ENCODE measurements around the gene KBTBD13.

The KBTBD13 gene

GRCh38 chr15:65055201-65055870, 21.2 kb upstream of the KBTBD13 start:
- Histone ChIP-seq H3K4me3 (ENCODE audit: low read length) (no peak overlapping the region), H3K27ac (ENCODE audit: low read length) (no peak overlapping the region), H3K36me3 (ENCODE audit: insufficient read depth, low read depth, low read length) (no peaks in the 10 kb centered on the region), H3K9ac (ENCODE audit: low read depth, low read length) (no peak overlapping the region), H3K4me1 (ENCODE audit: insufficient read depth, low read length) (no peaks in the 10 kb centered on the region), H3K27me3 (ENCODE audit: insufficient read depth, low read length) (no peaks in the 10 kb centered on the region), H3K9me3 (ENCODE audit: insufficient read depth, low read depth, low read length) (no peaks in the 10 kb centered on the region)

- Histone ChIP-seq H3K9ac (ENCODE audit: low read depth, low read length) (no peak overlapping the region), H3K4me3 (ENCODE audit: low read length) (no peak overlapping the region), H3K4me1 (ENCODE audit: insufficient read depth, low read length) (no peaks in the 10 kb centered on the region), H3K36me3 (ENCODE audit: insufficient read depth, low read depth, low read length) (no peaks in the 10 kb centered on the region), H3K27me3 (ENCODE audit: insufficient read depth, low read length) (no peaks in the 10 kb centered on the region), H3K9me3 (ENCODE audit: insufficient read depth, low read depth, low read length) (no peaks in the 10 kb centered on the region), H3K27ac (ENCODE audit: low read length) (no peak overlapping the region)
Observed at GRCh38 chr15:65056106-65056505, 20.4 kb upstream of the KBTBD13 start.

- Histone ChIP-seq H3K4me1 (ENCODE audit: insufficient read depth, low read length) (no peaks in the 10 kb centered on the region), H3K36me3 (ENCODE audit: insufficient read depth, low read depth, low read length) (no peaks in the 10 kb centered on the region), H3K9ac (ENCODE audit: low read depth, low read length) (no peak overlapping the region), H3K4me3 (ENCODE audit: low read length) (no peak overlapping the region), H3K27me3 (ENCODE audit: insufficient read depth, low read length) (no peaks in the 10 kb centered on the region), H3K9me3 (ENCODE audit: insufficient read depth, low read depth, low read length) (no peaks in the 10 kb centered on the region), H3K27ac (ENCODE audit: low read length) (no peak overlapping the region)
Observed at GRCh38 chr15:65056868-65057548, 19.5 kb upstream of the KBTBD13 start.

GRCh38 chr15:65057549-65057940, 19.0 kb upstream of the KBTBD13 start:
- Histone ChIP-seq H3K36me3 (ENCODE audit: insufficient read depth, low read depth, low read length) (no peaks in the 10 kb centered on the region), H3K4me3 (ENCODE audit: low read length) (no peak overlapping the region), H3K4me1 (ENCODE audit: insufficient read depth, low read length) (no peaks in the 10 kb centered on the region), H3K27ac (ENCODE audit: low read length) (no peak overlapping the region), H3K27me3 (ENCODE audit: insufficient read depth, low read length) (no peaks in the 10 kb centered on the region), H3K9ac (ENCODE audit: low read depth, low read length) (no peak overlapping the region), H3K9me3 (ENCODE audit: insufficient read depth, low read depth, low read length) (no peaks in the 10 kb centered on the region)

GRCh38 chr15:65058394-65059368, 17.9 kb upstream of the KBTBD13 start:
- Histone ChIP-seq H3K9ac (ENCODE audit: low read depth, low read length) (no peak overlapping the region), H3K4me1 (ENCODE audit: insufficient read depth, low read length) (no peaks in the 10 kb centered on the region), H3K27ac (ENCODE audit: low read length) (no peak overlapping the region), H3K27me3 (ENCODE audit: insufficient read depth, low read length) (no peaks in the 10 kb centered on the region), H3K4me3 (ENCODE audit: low read length) (no peak overlapping the region), H3K36me3 (ENCODE audit: insufficient read depth, low read depth, low read length) (no peaks in the 10 kb centered on the region), H3K9me3 (ENCODE audit: insufficient read depth, low read depth, low read length) (no peaks in the 10 kb centered on the region)

GRCh38 chr15:65059369-65059750, 17.2 kb upstream of the KBTBD13 start:
- H3K27me3 ChIP-seq (ENCODE audit: insufficient read depth, low read length): no peaks in the 10 kb centered on the region
- no peaks in the 10 kb centered on the region for H3K4me1 ChIP-seq (ENCODE audit: insufficient read depth, low read length)
- H3K9me3 ChIP-seq (ENCODE audit: insufficient read depth, low read depth, low read length): no peaks in the 10 kb centered on the region
- H3K27ac ChIP-seq (ENCODE audit: low read length): no peak overlapping the region
- H3K4me3 ChIP-seq (ENCODE audit: low read length): no peak overlapping the region
- H3K36me3 ChIP-seq (ENCODE audit: insufficient read depth, low read depth, low read length): no peaks in the 10 kb centered on the region
- no peak overlapping the region for H3K9ac ChIP-seq (ENCODE audit: low read depth, low read length)

GRCh38 chr15:65059931-65060596, 16.5 kb upstream of the KBTBD13 start:
- Histone ChIP-seq H3K4me3 (ENCODE audit: low read length) (no peak overlapping the region), H3K27me3 (ENCODE audit: insufficient read depth, low read length) (no peaks in the 10 kb centered on the region), H3K36me3 (ENCODE audit: insufficient read depth, low read depth, low read length) (no peaks in the 10 kb centered on the region), H3K27ac (ENCODE audit: low read length) (no peak overlapping the region), H3K9me3 (ENCODE audit: insufficient read depth, low read depth, low read length) (no peaks in the 10 kb centered on the region), H3K4me1 (ENCODE audit: insufficient read depth, low read length) (no peaks in the 10 kb centered on the region), H3K9ac (ENCODE audit: low read depth, low read length) (no peak overlapping the region)

- Histone ChIP-seq H3K9ac (ENCODE audit: low read depth, low read length) (no peak overlapping the region), H3K36me3 (ENCODE audit: insufficient read depth, low read depth, low read length) (no peaks in the 10 kb centered on the region), H3K27ac (ENCODE audit: low read length) (no peak overlapping the region), H3K4me1 (ENCODE audit: insufficient read depth, low read length) (peaks cover 1% of the 10 kb centered on the region; the same call in 1 of the 2 replicates), H3K27me3 (ENCODE audit: insufficient read depth, low read length) (no peaks in the 10 kb centered on the region), H3K9me3 (ENCODE audit: insufficient read depth, low read depth, low read length) (no peaks in the 10 kb centered on the region), H3K4me3 (ENCODE audit: low read length) (no peak overlapping the region)
Observed at GRCh38 chr15:65060641-65061397, 15.7 kb upstream of the KBTBD13 start.

GRCh38 chr15:65062061-65062460, 14.5 kb upstream of the KBTBD13 start:
- H3K36me3 ChIP-seq (ENCODE audit: insufficient read depth, low read depth, low read length): no peaks in the 10 kb centered on the region
- H3K9me3 ChIP-seq (ENCODE audit: insufficient read depth, low read depth, low read length): no peaks in the 10 kb centered on the region
- peaks cover 13% of the 10 kb centered on the region; the same call in 1 of the 2 replicates for H3K4me1 ChIP-seq (ENCODE audit: insufficient read depth, low read length)
- H3K27me3 ChIP-seq (ENCODE audit: insufficient read depth, low read length): peaks cover 6% of the 10 kb centered on the region; the same call in 1 of the 2 replicates
- no peak overlapping the region for H3K4me3 ChIP-seq (ENCODE audit: low read length)
- H3K27ac ChIP-seq (ENCODE audit: low read length): no peak overlapping the region
- H3K9ac ChIP-seq (ENCODE audit: low read depth, low read length): no peak overlapping the region

- Histone ChIP-seq H3K4me3 (ENCODE audit: low read length) (no peak overlapping the region), H3K27ac (ENCODE audit: low read length) (no peak overlapping the region), H3K9ac (ENCODE audit: low read depth, low read length) (no peak overlapping the region), H3K36me3 (ENCODE audit: insufficient read depth, low read depth, low read length) (no peaks in the 10 kb centered on the region), H3K4me1 (ENCODE audit: insufficient read depth, low read length) (peaks cover 16% of the 10 kb centered on the region; the same call in 1 of the 2 replicates), H3K27me3 (ENCODE audit: insufficient read depth, low read length) (peaks cover 12% of the 10 kb centered on the region), H3K9me3 (ENCODE audit: insufficient read depth, low read depth, low read length) (no peaks in the 10 kb centered on the region)
Observed at GRCh38 chr15:65062726-65063125, 13.8 kb upstream of the KBTBD13 start.
